HepG2 (cell line): Measurements from ENCODE around the gene FOXL3. TPM values are rescaled to one million over a fixed set of nuclear protein-coding genes. Genes with fewer than 3 reads are reported as not detected.

Experiments
- CAMTA2 ChIP-seq: sonication (generic); formaldehyde crosslinking; IDR thresholded peaks from 2 replicates; pipeline ENCODE4 v1.4.0; 2020; ENCODE audit warnings: mild to moderate bottlenecking, missing genetic modification reagents, borderline replicate concordance
- FUBP1 ChIP-seq: sonication (generic); formaldehyde crosslinking; IDR thresholded peaks from 2 replicates; pipeline ENCODE4 v1.5.1; 2020; ENCODE audit warnings: missing genetic modification reagents, mild to moderate bottlenecking, borderline replicate concordance
- HMGA1 ChIP-seq: sonication (generic); formaldehyde crosslinking; conservative IDR thresholded peaks from 2 replicates; pipeline ENCODE4 v1.4.0; 2020; ENCODE audit warnings: missing genetic modification reagents
- HOXA9 ChIP-seq: sonication (generic); formaldehyde crosslinking; IDR thresholded peaks from 2 replicates; pipeline ENCODE4 v1.8.1; 2022; ENCODE audit warnings: missing genetic modification reagents, mild to moderate bottlenecking, moderate library complexity, borderline replicate concordance
- KAT8 ChIP-seq: IDR thresholded peaks from 2 replicates; pipeline ENCODE4 v1.6.1; 2016; ENCODE audit warnings: missing genetic modification reagents, missing compliant biosample characterization
- KDM5A ChIP-seq: fragments of 200-600 bp; sonication (generic); IDR thresholded peaks from 2 replicates; pipeline ENCODE4 v1.7.0; 2018; ENCODE audit warnings: antibody characterized with exemption, mild to moderate bottlenecking, low read length, borderline replicate concordance
- KLF16 ChIP-seq, 2 experiments: sonication (generic) in 1 of 2; formaldehyde crosslinking in 1 of 2; IDR thresholded peaks; 2 replicates each; pipeline versions ENCODE4 v1.6.1 to v1.8.0; 2016 to 2023; ENCODE audit warnings: missing genetic modification reagents in 2 of 2, missing compliant biosample characterization in 1 of 2
- KLF9 ChIP-seq: IDR thresholded peaks from 2 replicates; pipeline ENCODE4 v1.6.1; 2016; ENCODE audit warnings: low read depth
- MAF1 ChIP-seq: sonication (generic); formaldehyde crosslinking; IDR thresholded peaks from 2 replicates; pipeline ENCODE4 v1.5.0; 2020; ENCODE audit warnings: missing genetic modification reagents, borderline replicate concordance
- MAFG ChIP-seq: sonication (generic); formaldehyde crosslinking; IDR thresholded peaks from 2 replicates; pipeline ENCODE4 v1.5.1; 2020; ENCODE audit warnings: mild to moderate bottlenecking, missing genetic modification reagents
- NR2F6 ChIP-seq, 2 experiments: IDR thresholded peaks; 2 replicates each; pipeline ENCODE4 v1.6.1; 2016; ENCODE audit warnings: antibody characterized with exemption in 1 of 2, mild to moderate bottlenecking in 1 of 2
- PCBP2 ChIP-seq: fragments of 200-400 bp; formaldehyde crosslinking; optimal IDR thresholded peaks from 2 replicates; pipeline ENCODE3; 2018; ENCODE audit warnings: low read length, low read depth; ENCODE audit not compliant: poor library complexity, severe bottlenecking
- PRPF4 ChIP-seq: fragments of 200-400 bp; formaldehyde crosslinking; IDR thresholded peaks from 2 replicates; pipeline ENCODE4 v1.6.1; 2016; ENCODE audit warnings: low read length, low read depth; ENCODE audit not compliant: poor library complexity, severe bottlenecking
- RAD21 ChIP-seq: fragments of 450-650 bp; formaldehyde crosslinking; IDR thresholded peaks from 2 replicates; pipeline ENCODE4 v1.5.0; 2020; ENCODE audit warnings: mild to moderate bottlenecking
- REXO4 ChIP-seq: sonication (generic); formaldehyde crosslinking; IDR thresholded peaks from 2 replicates; pipeline ENCODE4 v1.8.0; 2022; ENCODE audit warnings: missing genetic modification reagents, mild to moderate bottlenecking, borderline replicate concordance
- TFAP4 ChIP-seq: sonication (generic); IDR thresholded peaks from 2 replicates; pipeline ENCODE4 v1.6.1; 2016; ENCODE audit warnings: low read depth, borderline replicate concordance
- ZBTB2 ChIP-seq: sonication (generic); formaldehyde crosslinking; IDR thresholded peaks from 2 replicates; pipeline ENCODE4 v1.8.0; 2022; ENCODE audit warnings: low read depth, missing genetic modification reagents
- ZBTB8A ChIP-seq: sonication (generic); formaldehyde crosslinking; IDR thresholded peaks from 2 replicates; pipeline ENCODE4 v1.4.0; 2020; ENCODE audit warnings: mild to moderate bottlenecking, low read depth, missing genetic modification reagents, borderline replicate concordance
- ZNF138 ChIP-seq: sonication (generic); formaldehyde crosslinking; IDR thresholded peaks from 2 replicates; pipeline ENCODE4 v1.5.0; 2020; ENCODE audit warnings: mild to moderate bottlenecking, low read depth, missing genetic modification reagents
- ZNF143 ChIP-seq: sonication (generic); formaldehyde crosslinking; IDR thresholded peaks from 2 replicates; pipeline ENCODE4 v1.4.0; 2020; ENCODE audit warnings: missing genetic modification reagents
- ZNF207 ChIP-seq: fragments of 450-650 bp; IDR thresholded peaks from 2 replicates; pipeline ENCODE4 v1.6.1; 2016; ENCODE audit warnings: antibody characterized with exemption, borderline replicate concordance
- ZNF430 ChIP-seq: sonication (generic); formaldehyde crosslinking; IDR thresholded peaks from 2 replicates; pipeline ENCODE4 v1.9.0; 2021; ENCODE audit warnings: mild to moderate bottlenecking, missing genetic modification reagents
- ZNF619 ChIP-seq: sonication (generic); formaldehyde crosslinking; IDR thresholded peaks from 2 replicates; pipeline ENCODE4 v1.4.0; 2020; ENCODE audit warnings: mild to moderate bottlenecking, missing genetic modification reagents
- ZNF740 ChIP-seq: sonication (generic); formaldehyde crosslinking; IDR thresholded peaks from 2 replicates; pipeline ENCODE4 v1.4.0; 2020; ENCODE audit warnings: missing genetic modification reagents
- ZNF772 ChIP-seq: sonication (generic); formaldehyde crosslinking; IDR thresholded peaks from 2 replicates; pipeline ENCODE4 v1.5.0; 2020; ENCODE audit warnings: mild to moderate bottlenecking, missing genetic modification reagents
- ZNF879 ChIP-seq: sonication (generic); formaldehyde crosslinking; IDR thresholded peaks from 2 replicates; pipeline ENCODE4 v1.8.1; 2023; ENCODE audit warnings: missing genetic modification reagents
- ZSCAN12 ChIP-seq: sonication (generic); formaldehyde crosslinking; IDR thresholded peaks from 2 replicates; pipeline ENCODE4 v1.9.0; 2021; ENCODE audit warnings: mild to moderate bottlenecking, missing genetic modification reagents
- polyA plus RNA-seq, 8 experiments: library from polyadenylated mRNA; depleted of rRNA in 3 of 8; stranded (reverse) in 7 of 8; unstranded in 1 of 8; fragments of >200 nt; fragmentation: Illumina TruSeq in 4 of 8; extraction: Trizol in 4 of 8; gene quantifications; 2 replicates each; pipeline versions ENCODE4 v1.2.1 to v1.2.3, GENCODE V29; 2011 to 2016; ENCODE audit warnings: low read depth in 4 of 8, missing spikeins in 1 of 8, mixed read lengths in 1 of 8; ENCODE audit not compliant: insufficient read depth in 1 of 8
- total RNA-seq, 5 experiments: library from RNA; depleted of rRNA; stranded (reverse); fragments of >200 nt; fragmentation: Illumina TruSeq; extraction: Trizol; gene quantifications; 2 replicates each; pipeline ENCODE4 v1.2.3, GENCODE V29; 2016; ENCODE audit warnings: low read depth in 1 of 5

Gene FOXL3
- total and polyA plus RNA-seq, 2 of the 13 experiments (the other 11 are each of a cell fraction or from before 2014, with no cell fraction given) = not detected

- 0 out of 2 replicates have a peak, but pooled peaks have one; percentile 59 for TF ChIP-seq KAT8 (CRISPR knock-in tag)
- peak; percentile 90 for TF ChIP-seq NR2F6 (IDR thresholded peaks at IDR 0.05)
- peak; percentile 92 for TF ChIP-seq NR2F6 (CRISPR knock-in tag; IDR thresholded peaks at IDR 0.05)
- TF ChIP-seq CAMTA2 (CRISPR knock-in tag) = no peak
- no peak for TF ChIP-seq ZNF619 (CRISPR knock-in tag)
- TF ChIP-seq KDM5A = no peak
- TF ChIP-seq REXO4 (CRISPR knock-in tag) = no peak
- TF ChIP-seq ZSCAN12 = no peak
- TF ChIP-seq ZNF207 = no peak
- no peak; the same call in 1 of the 2 replicates for TF ChIP-seq ZNF772
- TF ChIP-seq HMGA1 (CRISPR knock-in tag) = no peak
- no peak for TF ChIP-seq MAFG (CRISPR knock-in tag)
- TF ChIP-seq ZNF740 (CRISPR knock-in tag) = no peak
- no peak for TF ChIP-seq MAF1
- TF ChIP-seq HOXA9 (CRISPR knock-in tag) = no peak
- TF ChIP-seq ZBTB2 (CRISPR knock-in tag) = no peak
- TF ChIP-seq FUBP1 (CRISPR knock-in tag) = no peak
- TF ChIP-seq ZBTB8A (CRISPR knock-in tag) = no peak
- no peak for TF ChIP-seq ZNF143
- no peak for TF ChIP-seq RAD21
- TF ChIP-seq ZNF138 (CRISPR knock-in tag) = no peak
- no peak for TF ChIP-seq PRPF4
- peak; percentile 21; the same call in 1 of the 2 replicates for TF ChIP-seq TFAP4
- TF ChIP-seq ZNF879 (CRISPR knock-in tag) = no peak
- no peak for TF ChIP-seq KLF9 (CRISPR knock-in tag)
- peak in 1 of 2 experiments; percentile 57; a peak in 1 of 4 replicates for TF ChIP-seq KLF16 (CRISPR knock-in tag; IDR thresholded peaks at IDR 0.05)
- TF ChIP-seq ZNF430 (CRISPR knock-in tag) = peak; percentile 58; the same call in 1 of the 2 replicates
- TF ChIP-seq PCBP2 = no peak
Measured at GRCh38 chr7:318878-319661, 29.1 kb downstream of the FOXL3 start (continued).
